Lower leg skin (tissue), 4 donors: ENCODE measurements around the gene SEMA3B. TPM values are rescaled to one million over a fixed set of nuclear protein-coding genes. Genes with fewer than 3 reads are reported as not detected.

ENCODE experiments used
- DNase-seq, 2 donors: peaks; one replicate each; pipeline ENCODE4 v3.0.0-alpha.2; 2019; ENCODE audit warnings: low spot score in 2 of 2
- H3K4me3 ChIP-seq: fragments of 200-600 bp; sonication (generic); 2 replicates; pipeline ENCODE4 v1.5.1; 2017; ENCODE audit warnings: mild to moderate bottlenecking, low read depth; ENCODE audit not compliant: poor library complexity, severe bottlenecking
- POLR2A ChIP-seq, 2 donors: fragments of 450-650 bp; IDR thresholded peaks; one replicate each; pipeline ENCODE4 v1.6.1; 2016 to 2017; ENCODE audit warnings: antibody characterized with exemption in 2 of 2, mild to moderate bottlenecking in 1 of 2, moderate library complexity in 1 of 2
- WGBS, 2 donors: methylation state at CpG; one replicate each; pipeline ENCODE4 v1.1.5; 2018; 5-methylcytosine and 5-hydroxymethylcytosine counted together
- intact Hi-C: fragments of 100-400 bp; cut with DNase I; formaldehyde crosslinking; loops from one replicate; pipeline ENCODE4 v1.15.0; 2023; ENCODE audit warnings: low total_unique reads
- total RNA-seq, 4 donors: library from RNA; depleted of rRNA; stranded (reverse); fragments of >200 nt; gene quantifications; one replicate each; pipeline ENCODE4 v1.1.0, GENCODE V29; 2016
- TF ChIP-seq, protein P1 (sequence below), 3 donors: fragments of 450-650 bp; IDR thresholded peaks; one replicate each; pipeline ENCODE4 v1.5.1; 2016; ENCODE audit warnings: antibody characterized with exemption in 3 of 3, mild to moderate bottlenecking in 3 of 3, moderate library complexity in 2 of 3

Gene SEMA3B
- total RNA-seq, 4 donors from 2014 or later = 1.1 to 7.2 (median 3.3) TPM

DNA sequence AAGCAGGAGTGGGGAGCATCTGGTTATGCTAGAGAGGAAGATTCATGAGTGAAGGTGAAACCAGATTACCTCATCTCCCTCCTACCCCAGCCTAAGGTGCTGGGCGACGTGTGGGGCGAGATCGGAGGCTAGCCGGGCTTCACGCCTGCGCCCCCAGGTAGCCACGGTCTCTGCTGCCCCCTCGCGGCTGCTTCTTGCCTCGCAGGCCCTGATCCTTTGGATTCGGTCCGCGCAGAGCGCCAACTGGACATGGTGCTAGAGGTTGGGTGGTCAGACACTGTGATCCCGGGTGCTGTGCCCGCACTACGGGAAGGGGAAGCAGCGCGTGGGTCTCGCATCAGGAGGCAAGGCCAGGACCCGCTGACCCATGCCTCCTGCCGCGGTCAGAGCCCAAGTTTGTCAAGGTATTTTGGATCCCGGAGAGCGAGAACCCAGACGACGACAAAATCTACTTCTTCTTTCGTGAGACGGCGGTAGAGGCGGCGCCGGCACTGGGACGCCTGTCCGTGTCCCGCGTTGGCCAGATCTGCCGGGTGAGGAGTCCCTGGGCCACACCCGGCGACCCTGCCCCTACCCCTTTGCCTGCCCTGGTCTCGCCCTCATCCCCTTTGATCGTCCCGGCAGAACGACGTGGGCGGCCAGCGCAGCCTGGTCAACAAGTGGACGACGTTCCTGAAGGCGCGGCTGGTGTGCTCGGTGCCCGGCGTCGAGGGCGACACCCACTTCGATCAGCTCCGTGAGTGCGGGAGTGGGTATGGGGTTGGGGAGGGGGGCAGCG, 4.2 kb downstream of the SEMA3B start:
- WGBS, 2 donors = 4 to 11% methylated on average over 31 to 59 of the region's 61 CpGs
- peak; percentile 79 to 97 for DNase-seq
- intact Hi-C loops = loop anchor here (2.0 to 10.0 kb wide), 2 partner anchors 46 to 148 kb away; no protein-coding TSS in a partner anchor
- TF ChIP-seq, protein P1, sequence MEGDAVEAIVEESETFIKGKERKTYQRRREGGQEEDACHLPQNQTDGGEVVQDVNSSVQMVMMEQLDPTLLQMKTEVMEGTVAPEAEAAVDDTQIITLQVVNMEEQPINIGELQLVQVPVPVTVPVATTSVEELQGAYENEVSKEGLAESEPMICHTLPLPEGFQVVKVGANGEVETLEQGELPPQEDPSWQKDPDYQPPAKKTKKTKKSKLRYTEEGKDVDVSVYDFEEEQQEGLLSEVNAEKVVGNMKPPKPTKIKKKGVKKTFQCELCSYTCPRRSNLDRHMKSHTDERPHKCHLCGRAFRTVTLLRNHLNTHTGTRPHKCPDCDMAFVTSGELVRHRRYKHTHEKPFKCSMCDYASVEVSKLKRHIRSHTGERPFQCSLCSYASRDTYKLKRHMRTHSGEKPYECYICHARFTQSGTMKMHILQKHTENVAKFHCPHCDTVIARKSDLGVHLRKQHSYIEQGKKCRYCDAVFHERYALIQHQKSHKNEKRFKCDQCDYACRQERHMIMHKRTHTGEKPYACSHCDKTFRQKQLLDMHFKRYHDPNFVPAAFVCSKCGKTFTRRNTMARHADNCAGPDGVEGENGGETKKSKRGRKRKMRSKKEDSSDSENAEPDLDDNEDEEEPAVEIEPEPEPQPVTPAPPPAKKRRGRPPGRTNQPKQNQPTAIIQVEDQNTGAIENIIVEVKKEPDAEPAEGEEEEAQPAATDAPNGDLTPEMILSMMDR (IDR thresholded peaks at IDR 0.05) = peak in 1 of 3 donors; percentile 98
- no peak for TF ChIP-seq POLR2A (IDR thresholded peaks at IDR 0.05)
- no peak overlapping the region for H3K4me3 ChIP-seq

DNA sequence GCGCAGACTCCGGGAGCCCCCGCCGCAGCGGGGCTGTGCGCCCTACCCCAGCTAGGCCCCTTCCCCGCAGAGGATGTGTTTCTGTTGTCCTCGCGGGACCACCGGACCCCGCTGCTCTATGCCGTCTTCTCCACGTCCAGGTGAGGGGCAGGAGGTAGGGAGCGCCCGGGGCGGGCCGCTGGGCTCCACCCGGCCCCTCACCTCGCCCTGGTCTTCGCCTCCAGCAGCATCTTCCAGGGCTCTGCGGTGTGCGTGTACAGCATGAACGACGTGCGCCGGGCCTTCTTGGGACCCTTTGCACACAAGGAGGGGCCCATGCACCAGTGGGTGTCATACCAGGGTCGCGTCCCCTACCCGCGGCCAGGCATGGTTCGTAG, 4.7 kb downstream of the SEMA3B start:
- intact Hi-C loops = loop anchor here (2.0 to 10.0 kb wide), 2 partner anchors 47 to 149 kb away; no protein-coding TSS in a partner anchor
- H3K4me3 ChIP-seq = no peak overlapping the region
- DNase-seq = no peak
- no peak for TF ChIP-seq POLR2A (IDR thresholded peaks at IDR 0.05)
- TF ChIP-seq, protein P1 (IDR thresholded peaks at IDR 0.05) = no peak
- 52 to 67% methylated on average over 31 of the region's 31 CpGs for WGBS, 2 donors

DNA sequence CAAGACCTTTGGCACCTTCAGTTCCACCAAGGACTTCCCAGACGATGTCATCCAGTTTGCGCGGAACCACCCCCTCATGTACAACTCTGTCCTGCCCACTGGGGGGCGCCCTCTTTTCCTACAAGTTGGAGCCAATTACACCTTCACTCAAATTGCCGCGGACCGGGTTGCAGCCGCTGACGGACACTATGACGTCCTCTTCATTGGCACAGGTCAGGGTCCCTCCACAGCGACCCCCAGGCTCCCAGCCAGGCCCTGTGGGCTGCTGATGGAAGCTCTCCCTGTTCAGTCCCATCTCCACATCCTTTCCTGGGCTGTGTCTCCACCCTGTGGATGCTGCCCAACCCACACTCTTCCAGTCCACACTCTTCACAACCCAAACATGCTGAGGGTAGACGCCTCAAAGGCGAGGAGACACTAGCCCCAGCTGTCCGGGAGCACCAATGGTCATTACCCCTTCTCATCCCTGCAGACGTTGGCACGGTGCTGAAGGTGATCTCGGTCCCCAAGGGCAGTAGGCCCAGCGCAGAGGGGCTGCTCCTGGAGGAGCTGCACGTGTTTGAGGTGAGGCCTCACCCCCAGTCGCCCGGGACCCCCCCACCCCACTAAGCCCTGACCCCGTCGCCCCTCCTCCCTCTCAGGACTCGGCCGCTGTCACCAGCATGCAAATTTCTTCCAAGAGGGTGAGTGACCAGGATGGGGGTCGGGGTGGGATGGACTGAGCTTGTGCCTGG, 5.6 kb downstream of the SEMA3B start:
- WGBS, 2 donors = 43 to 52% methylated on average over 24 to 26 of the region's 26 CpGs
- peak in 1 of 2 donors; percentile 94 for DNase-seq
- no peak for TF ChIP-seq POLR2A (IDR thresholded peaks at IDR 0.05)
- TF ChIP-seq, protein P1 (IDR thresholded peaks at IDR 0.05) = peak in 1 of 3 donors; percentile 25
- intact Hi-C loops = loop anchor here (10.0 kb wide), 1 partner anchor 150 kb away; no protein-coding TSS in a partner anchor
- no peak overlapping the region for H3K4me3 ChIP-seq

DNA sequence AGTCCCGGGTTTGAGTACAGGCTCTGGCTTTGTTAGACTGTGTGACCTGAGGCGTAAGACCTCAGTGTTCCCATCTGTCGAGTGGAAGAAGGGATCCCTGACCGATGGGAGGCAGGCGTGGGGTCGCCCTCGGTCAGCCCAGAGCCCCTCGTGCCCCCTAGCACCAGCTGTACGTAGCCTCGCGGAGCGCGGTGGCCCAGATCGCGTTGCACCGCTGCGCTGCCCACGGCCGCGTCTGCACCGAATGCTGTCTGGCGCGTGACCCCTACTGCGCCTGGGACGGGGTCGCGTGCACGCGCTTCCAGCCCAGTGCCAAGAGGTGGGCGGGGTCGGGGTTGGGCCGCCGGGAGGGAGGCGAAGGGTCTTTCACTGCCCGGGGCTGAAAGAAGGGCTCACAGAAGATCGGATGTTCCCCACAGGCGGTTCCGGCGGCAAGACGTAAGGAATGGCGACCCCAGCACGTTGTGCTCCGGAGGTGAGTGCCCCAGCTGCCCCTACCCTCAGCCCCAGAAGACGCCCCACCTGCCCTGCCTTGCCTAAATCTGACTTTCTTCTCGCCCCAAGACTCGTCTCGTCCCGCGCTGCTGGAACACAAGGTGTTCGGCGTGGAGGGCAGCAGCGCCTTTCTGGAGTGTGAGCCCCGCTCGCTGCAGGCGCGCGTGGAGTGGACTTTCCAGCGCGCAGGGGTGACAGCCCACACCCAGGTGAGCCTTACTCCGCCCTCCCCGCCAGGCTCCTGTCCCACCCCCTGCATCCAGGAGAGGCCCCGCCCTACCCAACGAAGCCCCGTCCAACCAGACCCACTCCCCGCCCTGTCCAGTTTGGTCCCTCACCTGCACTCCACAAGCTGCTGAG, 6.4 kb downstream of the SEMA3B start:
- TF ChIP-seq POLR2A (IDR thresholded peaks at IDR 0.05) = no peak
- TF ChIP-seq, protein P1 (IDR thresholded peaks at IDR 0.05) = no peak
- no peak overlapping the region for H3K4me3 ChIP-seq
- WGBS, 2 donors = 64 to 68% methylated on average over 57 to 63 of the region's 65 CpGs
- intact Hi-C loops = loop anchor here (10.0 kb wide), 1 partner anchor 151 kb away; no protein-coding TSS in a partner anchor
- no peak for DNase-seq

DNA sequence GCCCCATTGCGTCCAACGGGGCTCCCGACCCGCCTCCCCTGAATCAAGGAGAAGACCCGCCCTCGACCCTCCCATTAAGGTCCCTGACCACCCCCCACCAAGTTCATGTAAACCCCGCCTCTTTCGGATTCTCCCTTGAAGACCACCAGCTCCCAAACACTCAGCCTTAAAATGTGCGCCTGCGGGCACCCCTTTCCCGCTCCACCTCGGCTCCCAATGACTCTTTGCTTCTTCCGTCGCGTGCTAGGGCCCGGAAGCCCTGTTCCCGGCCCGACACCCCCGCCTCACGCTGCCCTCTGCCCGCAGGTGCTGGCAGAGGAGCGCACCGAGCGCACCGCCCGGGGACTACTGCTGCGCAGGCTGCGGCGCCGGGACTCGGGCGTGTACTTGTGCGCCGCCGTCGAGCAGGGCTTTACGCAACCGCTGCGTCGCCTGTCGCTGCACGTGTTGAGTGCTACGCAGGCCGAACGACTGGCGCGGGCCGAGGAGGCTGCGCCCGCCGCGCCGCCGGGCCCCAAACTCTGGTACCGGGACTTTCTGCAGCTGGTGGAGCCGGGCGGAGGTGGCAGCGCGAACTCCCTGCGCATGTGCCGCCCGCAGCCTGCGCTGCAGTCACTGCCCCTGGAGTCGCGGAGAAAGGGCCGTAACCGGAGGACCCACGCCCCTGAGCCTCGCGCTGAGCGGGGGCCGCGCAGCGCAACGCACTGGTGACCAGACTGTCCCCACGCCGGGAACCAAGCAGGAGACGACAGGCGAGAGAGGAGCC, 7.2 kb downstream of the SEMA3B start:
- H3K4me3 ChIP-seq = no peak overlapping the region
- no peak for DNase-seq
- 65 to 73% methylated on average over 77 to 78 of the region's 79 CpGs for WGBS, 2 donors
- TF ChIP-seq, protein P1 (IDR thresholded peaks at IDR 0.05) = no peak
- TF ChIP-seq POLR2A (IDR thresholded peaks at IDR 0.05) = no peak
- intact Hi-C loops = loop anchor here (10.0 kb wide), 1 partner anchor 151 kb away; no protein-coding TSS in a partner anchor
